SU-DHL-6 (cell line): ENCODE results near the gene MYT1.

ENCODE experiments used
- H2AFZ ChIP-seq: fragments of 200-600 bp; sonication (generic); 2 replicates; pipeline ENCODE4 v1.6.1; 2014; ENCODE audit warnings: low read depth, mild to moderate bottlenecking, moderate library complexity, mixed read lengths, antibody characterized with exemption, low read length; ENCODE audit not compliant: severe bottlenecking
- H3F3A ChIP-seq: fragments of 200-600 bp; shearing (Covaris generic); 2 replicates; pipeline ENCODE4 v1.6.0; 2016; ENCODE audit warnings: antibody characterized with exemption, mild to moderate bottlenecking; ENCODE audit not compliant: insufficient read depth
- H3K27ac ChIP-seq: fragments of 200-600 bp; sonication (generic); 2 replicates; pipeline ENCODE4 v1.5.1; 2016; ENCODE audit warnings: low read depth, mild to moderate bottlenecking, low read length, moderate library complexity, mixed read lengths
- H3K27me3 ChIP-seq: fragments of 200-600 bp; sonication (generic), shearing (Covaris generic); 2 replicates; pipeline ENCODE4 v1.6.0; 2014; ENCODE audit warnings: mild to moderate bottlenecking, low read length
- H3K36me3 ChIP-seq: fragments of 200-600 bp; sonication (generic); 2 replicates; pipeline ENCODE4 v1.6.1; 2014; ENCODE audit warnings: mild to moderate bottlenecking, low read length, mixed read lengths
- H3K4me2 ChIP-seq: fragments of 300-600, 200-600 bp; shearing (Covaris generic), sonication (generic); 2 replicates; pipeline ENCODE4 v1.6.0; 2014; ENCODE audit warnings: low read length, low read depth, mild to moderate bottlenecking; ENCODE audit not compliant: poor library complexity, severe bottlenecking
- H3K4me3 ChIP-seq: fragments of 200-600 bp; sonication (generic); 2 replicates; pipeline ENCODE4 v1.5.1; 2014; ENCODE audit warnings: antibody characterized with exemption, low read length, mild to moderate bottlenecking, mixed read lengths; ENCODE audit not compliant: insufficient read depth, poor library complexity, severe bottlenecking
- H3K79me2 ChIP-seq: fragments of 200-600 bp; sonication (generic); 2 replicates; pipeline ENCODE4 v1.6.1; 2014; ENCODE audit warnings: mild to moderate bottlenecking, low read length, moderate library complexity; ENCODE audit not compliant: insufficient read depth
- H3K9ac ChIP-seq: fragments of 200-600 bp; sonication (generic); 2 replicates; pipeline ENCODE4 v1.7.0; 2014; ENCODE audit warnings: mild to moderate bottlenecking, low read length
- H3K9me2 ChIP-seq: fragments of 200-600 bp; sonication (generic); replicated peaks from 2 replicates; pipeline ENCODE4 v1.6.1; 2014; ENCODE audit warnings: low read length; ENCODE audit not compliant: insufficient read depth
- H3K9me3 ChIP-seq: fragments of 200-600 bp; sonication (generic); 2 replicates; pipeline ENCODE4 v1.6.1; 2014; ENCODE audit warnings: low read length, mixed read lengths; ENCODE audit not compliant: insufficient read depth
- H4K20me1 ChIP-seq: fragments of 200-600 bp; sonication (generic); 2 replicates; pipeline ENCODE4 v1.6.1; 2014; ENCODE audit warnings: low read depth, mild to moderate bottlenecking, antibody characterized with exemption, low read length, moderate library complexity, mixed read lengths
- CTCF ChIP-seq: fragments of 200-600 bp; sonication (generic); IDR thresholded peaks from one replicate; pipeline ENCODE4 v1.5.1; 2017; ENCODE audit warnings: antibody characterized with exemption, mild to moderate bottlenecking, low read length, moderate library complexity; ENCODE audit not compliant: insufficient read depth, poor library complexity, severe bottlenecking
- EZH2phosphoT487 ChIP-seq: fragments of 200-600 bp; sonication (generic), shearing (Covaris generic); conservative IDR thresholded peaks from 2 replicates; pipeline ENCODE4 v1.6.1; 2018; ENCODE audit warnings: mild to moderate bottlenecking, antibody characterized with exemption, low read length, moderate library complexity, mixed read lengths

MYT1 gene

DNA sequence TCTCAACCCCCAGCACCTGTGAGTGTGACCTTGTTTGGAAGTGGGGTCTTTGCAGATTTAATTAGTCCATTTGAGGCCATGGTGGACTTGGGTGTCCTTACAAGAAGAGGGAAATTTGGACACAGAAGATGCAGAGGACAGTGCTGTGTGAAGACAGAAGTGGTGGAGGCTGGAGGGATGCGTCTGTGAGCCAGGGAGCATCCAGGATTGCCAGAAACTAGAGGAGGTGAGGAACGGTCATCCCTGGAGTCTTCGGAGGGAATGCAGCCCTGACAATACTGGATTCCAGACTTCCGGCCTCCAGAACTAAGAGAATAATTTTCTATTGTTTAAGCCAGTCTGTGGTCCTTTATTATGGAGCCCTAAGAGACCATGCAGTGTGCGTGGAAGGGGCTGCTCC is 34.0 kb upstream of the MYT1 start:
- Histone ChIP-seq H3K4me3 (no peak overlapping the region), H3K9me2 (no peaks in the 10 kb centered on the region), H3K36me3 (no peaks in the 10 kb centered on the region), H3K27me3 (no peaks in the 10 kb centered on the region), H3K4me2 (no peak overlapping the region), H4K20me1 (no peaks in the 10 kb centered on the region), H3K9ac (no peak overlapping the region), H3K9me3 (no peaks in the 10 kb centered on the region), H3F3A (no peaks in the 10 kb centered on the region), H3K27ac (no peak overlapping the region), H3K79me2 (no peaks in the 10 kb centered on the region), H2AFZ (no peak overlapping the region)
- no peak for TF ChIP-seq CTCF
- TF ChIP-seq EZH2phosphoT487: no peak

- no peaks in the 10 kb centered on the region for H3K36me3 ChIP-seq
- no peak overlapping the region for H3K27ac ChIP-seq
- no peak overlapping the region for H2AFZ ChIP-seq
- H3K4me2 ChIP-seq: no peak overlapping the region
- no peak for TF ChIP-seq CTCF
- TF ChIP-seq EZH2phosphoT487: no peak
- no peaks in the 10 kb centered on the region for H3K9me3 ChIP-seq
- H3F3A ChIP-seq: no peaks in the 10 kb centered on the region
- no peak overlapping the region for H3K9ac ChIP-seq
- H4K20me1 ChIP-seq: no peaks in the 10 kb centered on the region
- no peaks in the 10 kb centered on the region for H3K9me2 ChIP-seq
- H3K27me3 ChIP-seq: no peaks in the 10 kb centered on the region
- H3K4me3 ChIP-seq: no peak overlapping the region
- no peaks in the 10 kb centered on the region for H3K79me2 ChIP-seq
Measured at GRCh38 chr20:64130876-64131275, 33.4 kb upstream of the MYT1 start.

- no peak overlapping the region for H3K4me2 ChIP-seq
- no peaks in the 10 kb centered on the region for H3K79me2 ChIP-seq
- H3K27ac ChIP-seq: no peak overlapping the region
- H3K9me3 ChIP-seq: no peaks in the 10 kb centered on the region
- H3K9ac ChIP-seq: no peak overlapping the region
- no peaks in the 10 kb centered on the region for H3K9me2 ChIP-seq
- no peaks in the 10 kb centered on the region for H3K27me3 ChIP-seq
- no peak overlapping the region for H3K4me3 ChIP-seq
- H4K20me1 ChIP-seq: no peaks in the 10 kb centered on the region
- TF ChIP-seq CTCF (no peak), EZH2phosphoT487 (no peak)
- no peaks in the 10 kb centered on the region for H3K36me3 ChIP-seq
- no peak overlapping the region for H2AFZ ChIP-seq
- no peaks in the 10 kb centered on the region for H3F3A ChIP-seq
Measured at GRCh38 chr20:64131406-64131805, 32.8 kb upstream of the MYT1 start.
